HCT116 (cell line): ENCODE measurements around the gene AP1B1. TPM values are rescaled to one million over a fixed set of nuclear protein-coding genes. Genes with fewer than 3 reads are reported as not detected.

Experiments used
- ATAC-seq: fragments of 200-7000 bp; cut with Tn5 transposase; 2 replicates; pipeline ENCODE4 v1.9.1; 2020; ENCODE audit warnings: mild to moderate bottlenecking, moderate library complexity
- BruUV-seq: library from RNA; stranded (reverse); fragments of 400-500 nt; replicated peaks from 2 replicates; lab custom pipeline; 2021; lab: Mats Ljungman, UMichigan
- CTCF ChIA-PET: fragments of 300-600 bp; sonication (Branson Sonifier 250); formaldehyde crosslinking; loops from one replicate; lab custom pipeline; 2021; ENCODE audit warnings: antibody characterized with exemption; lab: Charles Lee
- POLR2A ChIA-PET: fragments of 300-600, 350-600 bp; sonication (Branson Sonifier 250); formaldehyde crosslinking; loops from one replicate; lab custom pipeline; 2021; ENCODE audit warnings: antibody characterized with exemption; lab: Charles Lee
- RAD21 ChIA-PET, 2 experiments: fragments of 300-600 bp; sonication (Branson Sonifier 250); formaldehyde crosslinking; loops; one replicate each; lab custom pipeline; 2023; ENCODE audit warnings: low total read pairs in 2 of 2; ENCODE audit not compliant: uncharacterized antibody in 2 of 2, unreplicated experiment in 2 of 2, low non-redundant PET in 1 of 2; lab: Charles Lee
- DNase-seq: peaks from one replicate; pipeline ENCODE4 v3.0.0-alpha.2; 2010; ENCODE audit warnings: low read depth, low spot score
- H2AFZ ChIP-seq: fragments of 200-600 bp; shearing (Covaris generic), sonication (generic); 2 replicates; pipeline ENCODE4 v1.6.1; 2017; ENCODE audit warnings: low read depth, mixed run types, mixed read lengths, antibody characterized with exemption, low read length; ENCODE audit not compliant: poor library complexity, severe bottlenecking
- H3K27ac ChIP-seq: 2 replicates; pipeline ENCODE4 v1.5.1; 2012; ENCODE audit warnings: low read depth, low read length
- H3K27me3 ChIP-seq: fragments of 200-600 bp; sonication (generic); 2 replicates; pipeline ENCODE4 v1.6.1; 2016; ENCODE audit warnings: mixed run types, low read length, mixed read lengths; ENCODE audit not compliant: insufficient read depth
- H3K36me3 ChIP-seq, 2 experiments: fragments of 200-500 bp in 1 of 2; fragments of 200-600 bp in 1 of 2; sonication (Bioruptor generic) in 1 of 2; sonication (generic) in 1 of 2; 2 replicates each; pipeline versions ENCODE4 v1.5.1 to v1.6.1; 2014 to 2016; ENCODE audit warnings: low read length in 2 of 2, inconsistent platforms in 1 of 2, mixed read lengths in 1 of 2, mixed run types in 1 of 2; ENCODE audit not compliant: insufficient read depth in 2 of 2, control insufficient read depth in 1 of 2
- H3K4me1 ChIP-seq, 2 experiments: fragments of 200-600 bp in 1 of 2; sonication (generic) in 1 of 2; 2 replicates each; pipeline versions ENCODE4 v1.5.1 to v1.6.1; 2012 to 2017; ENCODE audit warnings: low read length in 2 of 2, inconsistent platforms in 1 of 2, mild to moderate bottlenecking in 1 of 2, mixed read lengths in 1 of 2, mixed run types in 1 of 2, moderate library complexity in 1 of 2; ENCODE audit not compliant: insufficient read depth in 2 of 2, control insufficient read depth in 1 of 2
- H3K4me2 ChIP-seq: fragments of 200-600 bp; sonication (generic); 2 replicates; pipeline ENCODE4 v1.6.1; 2017; ENCODE audit warnings: mixed run types, low read length, mixed read lengths
- H3K4me3 ChIP-seq, 2 experiments: fragments of 200-600 bp in 1 of 2; sonication (generic) in 1 of 2; replicated peaks in 1 of 2; 2 replicates each; pipeline ENCODE4 v1.5.1; 2011 to 2016; ENCODE audit warnings: low read length in 2 of 2, control low read depth in 1 of 2, low read depth in 1 of 2, mild to moderate bottlenecking in 1 of 2, mixed read lengths in 1 of 2, mixed run types in 1 of 2
- H3K79me2 ChIP-seq: fragments of 200-600 bp; sonication (generic); 2 replicates; pipeline ENCODE4 v1.6.1; 2017; ENCODE audit warnings: mild to moderate bottlenecking, mixed run types, low read length, moderate library complexity, mixed read lengths; ENCODE audit not compliant: insufficient read depth
- H3K9ac ChIP-seq: fragments of 200-600 bp; sonication (generic); 2 replicates; pipeline ENCODE4 v1.6.1; 2016; ENCODE audit warnings: low read length, mixed read lengths
- H3K9me2 ChIP-seq: fragments of 200-600 bp; sonication (generic), shearing (Covaris generic); 2 replicates; pipeline ENCODE4 v1.6.1; 2017; ENCODE audit warnings: mixed run types, mild to moderate bottlenecking, moderate library complexity; ENCODE audit not compliant: insufficient read depth
- H3K9me3 ChIP-seq, 2 experiments: fragments of 200-500 bp in 1 of 2; fragments of 200-600 bp in 1 of 2; sonication (Bioruptor generic) in 1 of 2; sonication (generic) in 1 of 2; 2 replicates each; pipeline ENCODE4 v1.6.1; 2014 to 2017; ENCODE audit warnings: low read length in 2 of 2, mixed read lengths in 2 of 2, inconsistent platforms in 1 of 2, low read depth in 1 of 2, mild to moderate bottlenecking in 1 of 2, mixed run types in 1 of 2, moderate library complexity in 1 of 2; ENCODE audit not compliant: control insufficient read depth in 1 of 2, insufficient read depth in 1 of 2
- H4K20me1 ChIP-seq: fragments of 200-600 bp; sonication (generic), shearing (Covaris generic); 2 replicates; pipeline ENCODE4 v1.6.1; 2017; ENCODE audit warnings: mixed run types, mild to moderate bottlenecking, moderate library complexity; ENCODE audit not compliant: insufficient read depth
- ATF3 ChIP-seq: IDR thresholded peaks from 2 replicates; pipeline ENCODE4 v1.6.1; 2012
- CBX3 ChIP-seq: IDR thresholded peaks from 2 replicates; pipeline ENCODE4 v1.6.1; 2012; ENCODE audit warnings: low read depth
- CEBPB ChIP-seq: IDR thresholded peaks from 2 replicates; pipeline ENCODE4 v1.6.1; 2012; ENCODE audit warnings: low read depth
- EGR1 ChIP-seq: IDR thresholded peaks from 2 replicates; pipeline ENCODE4 v1.6.1; 2012; ENCODE audit warnings: low read depth
- EZH2phosphoT487 ChIP-seq: fragments of 200-600 bp; IDR thresholded peaks from 2 replicates; pipeline ENCODE4 v1.6.1; 2018; ENCODE audit warnings: antibody characterized with exemption, borderline replicate concordance
- POLR2A ChIP-seq: IDR thresholded peaks from 2 replicates; pipeline ENCODE4 v1.7.0; 2011; ENCODE audit warnings: borderline replicate concordance; ENCODE audit not compliant: insufficient read depth, insufficient read length; ENCODE audit errors: extremely low read depth
- POLR2AphosphoS5 ChIP-seq: IDR thresholded peaks from 2 replicates; pipeline ENCODE4 v1.6.1; 2011; ENCODE audit warnings: mild to moderate bottlenecking, low read depth, low read length, moderate library complexity
- RAD21 ChIP-seq: IDR thresholded peaks from 2 replicates; pipeline ENCODE4 v1.6.1; 2012; ENCODE audit warnings: low read depth, mild to moderate bottlenecking
- YY1 ChIP-seq: IDR thresholded peaks from 2 replicates; pipeline ENCODE4 v1.6.1; 2011; ENCODE audit warnings: low read length, low read depth, moderate library complexity, mild to moderate bottlenecking; ENCODE audit not compliant: insufficient replicate concordance; ENCODE audit errors: extremely low read depth
- ZFX ChIP-seq: fragments of 450-650 bp; IDR thresholded peaks from 2 replicates; pipeline ENCODE4 v1.6.1; 2017
- intact Hi-C: fragments of 100-400 bp; cut with micrococcal nuclease; formaldehyde crosslinking; loops from 2 replicates; pipeline ENCODE4 v1.10.0; 2022
- total RNA-seq: library from RNA; stranded (reverse); gene quantifications from one replicate; pipeline ENCODE4 v1.2.1, GENCODE V29; 2021; ENCODE audit not compliant: unreplicated experiment

AP1B1 gene
- total RNA-seq, 1 experiment from 2014 or later: 60.4 TPM

GRCh38 chr22:29315286-29316140 lies 72.9 kb downstream of the AP1B1 start, which contains the start of gene RASL10A:
Gene RASL10A (minus strand): TSS chr22:29315697. CDS start chr22:29315246, 451 bp downstream.
- TF ChIP-seq ZFX (no peak), ATF3 (no peak), CBX3 (no peak), RAD21 (no peak), EGR1 (no peak), EZH2phosphoT487 (no peak), POLR2AphosphoS5 (no peak), YY1 (no peak), POLR2A (no peak), CEBPB (no peak)
- H4K20me1 ChIP-seq: no peaks in the 10 kb centered on the region
- H3K9me2 ChIP-seq: no peaks in the 10 kb centered on the region
- intact Hi-C loops: no loop called here
- H3K4me3 ChIP-seq: peak within 1 kb of the TSS in 1 of 2 experiments; percentile 28; a peak in 1 of 4 replicates
- peak within 1 kb of the TSS; percentile 57 for H3K4me2 ChIP-seq
- RAD21 ChIA-PET: no interaction called here
- CTCF ChIA-PET: no interaction called here
- peak within 1 kb of the TSS; percentile 8; the same call in 1 of the 2 replicates for H3K9ac ChIP-seq
- H3K9me3 ChIP-seq: no peaks in the 10 kb centered on the region
- no peak within 1 kb of the TSS; the same call in 1 of the 2 replicates for H3K27ac ChIP-seq
- H3K36me3 ChIP-seq: no peaks in the 10 kb centered on the region
- DNase-seq: no peak
- POLR2A ChIA-PET: no interaction called here
- peak; percentile 21; the same call in 1 of the 2 replicates for ATAC-seq
- H3K27me3 ChIP-seq: no peaks in the 10 kb centered on the region
- no peak within 1 kb of the TSS for H2AFZ ChIP-seq
- H3K79me2 ChIP-seq: no peaks in the 10 kb centered on the region
- BruUV-seq: no TSS peak
- peaks cover 7 to 18% of the 10 kb centered on the region in 2 experiments for H3K4me1 ChIP-seq
